ENCODE results near the gene HDAC1. TPM values are rescaled to one million over a fixed set of nuclear protein-coding genes. Genes with fewer than 3 reads are reported as not detected.

The HDAC1 gene
- total and polyA plus RNA-seq, 2 of the 13 experiments (the other 11 are each of a cell fraction or from before 2014, with no cell fraction given), result 93.5 to 189 TPM

GRCh38 chr1:32291708-32292538, at the start of gene HDAC1 (continued):
- no peak for TF ChIP-seq ZNF432 (CRISPR knock-in tag; IDR thresholded peaks at IDR 0.05; ENCODE audit: borderline replicate concordance)
- TF ChIP-seq, protein P1, sequence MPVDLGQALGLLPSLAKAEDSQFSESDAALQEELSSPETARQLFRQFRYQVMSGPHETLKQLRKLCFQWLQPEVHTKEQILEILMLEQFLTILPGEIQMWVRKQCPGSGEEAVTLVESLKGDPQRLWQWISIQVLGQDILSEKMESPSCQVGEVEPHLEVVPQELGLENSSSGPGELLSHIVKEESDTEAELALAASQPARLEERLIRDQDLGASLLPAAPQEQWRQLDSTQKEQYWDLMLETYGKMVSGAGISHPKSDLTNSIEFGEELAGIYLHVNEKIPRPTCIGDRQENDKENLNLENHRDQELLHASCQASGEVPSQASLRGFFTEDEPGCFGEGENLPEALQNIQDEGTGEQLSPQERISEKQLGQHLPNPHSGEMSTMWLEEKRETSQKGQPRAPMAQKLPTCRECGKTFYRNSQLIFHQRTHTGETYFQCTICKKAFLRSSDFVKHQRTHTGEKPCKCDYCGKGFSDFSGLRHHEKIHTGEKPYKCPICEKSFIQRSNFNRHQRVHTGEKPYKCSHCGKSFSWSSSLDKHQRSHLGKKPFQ (CRISPR knock-in tag; IDR thresholded peaks at IDR 0.05; ENCODE audit: insufficient replicate concordance), result peak; percentile 6
- TF ChIP-seq CREB1 (IDR thresholded peaks at IDR 0.05), result no peak
- TF ChIP-seq CREB1 (CRISPR knock-in tag; IDR thresholded peaks at IDR 0.05), result peak; percentile 62
- peak; percentile 67 for TF ChIP-seq THAP11 (CRISPR knock-in tag; IDR thresholded peaks at IDR 0.05)
- TF ChIP-seq KLF15 (CRISPR knock-in tag; IDR thresholded peaks at IDR 0.05; ENCODE audit: borderline replicate concordance), result peak; percentile 58; the same call in 1 of the 2 replicates
- TF ChIP-seq, protein P2, sequence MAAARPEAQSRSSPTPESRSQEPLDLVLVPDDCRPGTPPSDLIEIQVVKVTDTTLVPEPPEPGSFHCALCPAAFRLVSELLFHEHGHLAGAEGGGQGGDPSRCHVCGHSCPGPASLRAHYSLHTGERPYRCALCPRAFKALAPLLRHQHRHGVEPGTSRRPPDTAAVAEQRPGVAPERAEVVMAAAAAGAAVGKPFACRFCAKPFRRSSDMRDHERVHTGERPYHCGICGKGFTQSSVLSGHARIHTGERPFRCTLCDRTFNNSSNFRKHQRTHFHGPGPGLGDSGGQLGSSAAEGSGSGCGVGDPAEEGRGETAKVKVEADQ (CRISPR knock-in tag; IDR thresholded peaks at IDR 0.05; ENCODE audit: borderline replicate concordance), result peak; percentile 62; the same call in 1 of the 2 replicates
- 0 out of 2 replicates have a peak, but pooled peaks have one; percentile 28 for TF ChIP-seq KLF12 (CRISPR knock-in tag; IDR thresholded peaks at IDR 0.05; ENCODE audit: borderline replicate concordance)
- TF ChIP-seq ZNF776 (CRISPR knock-in tag; IDR thresholded peaks at IDR 0.05), result peak; percentile 33; the same call in 1 of the 2 replicates
- TF ChIP-seq, protein P3, sequence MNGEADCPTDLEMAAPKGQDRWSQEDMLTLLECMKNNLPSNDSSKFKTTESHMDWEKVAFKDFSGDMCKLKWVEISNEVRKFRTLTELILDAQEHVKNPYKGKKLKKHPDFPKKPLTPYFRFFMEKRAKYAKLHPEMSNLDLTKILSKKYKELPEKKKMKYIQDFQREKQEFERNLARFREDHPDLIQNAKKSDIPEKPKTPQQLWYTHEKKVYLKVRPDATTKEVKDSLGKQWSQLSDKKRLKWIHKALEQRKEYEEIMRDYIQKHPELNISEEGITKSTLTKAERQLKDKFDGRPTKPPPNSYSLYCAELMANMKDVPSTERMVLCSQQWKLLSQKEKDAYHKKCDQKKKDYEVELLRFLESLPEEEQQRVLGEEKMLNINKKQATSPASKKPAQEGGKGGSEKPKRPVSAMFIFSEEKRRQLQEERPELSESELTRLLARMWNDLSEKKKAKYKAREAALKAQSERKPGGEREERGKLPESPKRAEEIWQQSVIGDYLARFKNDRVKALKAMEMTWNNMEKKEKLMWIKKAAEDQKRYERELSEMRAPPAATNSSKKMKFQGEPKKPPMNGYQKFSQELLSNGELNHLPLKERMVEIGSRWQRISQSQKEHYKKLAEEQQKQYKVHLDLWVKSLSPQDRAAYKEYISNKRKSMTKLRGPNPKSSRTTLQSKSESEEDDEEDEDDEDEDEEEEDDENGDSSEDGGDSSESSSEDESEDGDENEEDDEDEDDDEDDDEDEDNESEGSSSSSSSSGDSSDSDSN (CRISPR knock-in tag; IDR thresholded peaks at IDR 0.05), result peak; percentile 48
- TF ChIP-seq, protein P4, sequence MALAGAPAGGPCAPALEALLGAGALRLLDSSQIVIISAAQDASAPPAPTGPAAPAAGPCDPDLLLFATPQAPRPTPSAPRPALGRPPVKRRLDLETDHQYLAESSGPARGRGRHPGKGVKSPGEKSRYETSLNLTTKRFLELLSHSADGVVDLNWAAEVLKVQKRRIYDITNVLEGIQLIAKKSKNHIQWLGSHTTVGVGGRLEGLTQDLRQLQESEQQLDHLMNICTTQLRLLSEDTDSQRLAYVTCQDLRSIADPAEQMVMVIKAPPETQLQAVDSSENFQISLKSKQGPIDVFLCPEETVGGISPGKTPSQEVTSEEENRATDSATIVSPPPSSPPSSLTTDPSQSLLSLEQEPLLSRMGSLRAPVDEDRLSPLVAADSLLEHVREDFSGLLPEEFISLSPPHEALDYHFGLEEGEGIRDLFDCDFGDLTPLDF (CRISPR knock-in tag; IDR thresholded peaks at IDR 0.05), result peak; percentile 26; the same call in 1 of the 2 replicates
- 0 out of 2 replicates have a peak, but pooled peaks have one; percentile 49 for TF ChIP-seq CSRNP1 (CRISPR knock-in tag; IDR thresholded peaks at IDR 0.05)
- TF ChIP-seq EEA1 (CRISPR knock-in tag; IDR thresholded peaks at IDR 0.05; ENCODE audit: borderline replicate concordance), result peak; percentile 92
- TF ChIP-seq GFI1 (CRISPR knock-in tag; IDR thresholded peaks at IDR 0.05; ENCODE audit: borderline replicate concordance), result 0 out of 2 replicates have a peak, but pooled peaks have one; percentile 9
- TF ChIP-seq RXRA (CRISPR knock-in tag; IDR thresholded peaks at IDR 0.05), result peak; percentile 42
- TF ChIP-seq, protein P5, sequence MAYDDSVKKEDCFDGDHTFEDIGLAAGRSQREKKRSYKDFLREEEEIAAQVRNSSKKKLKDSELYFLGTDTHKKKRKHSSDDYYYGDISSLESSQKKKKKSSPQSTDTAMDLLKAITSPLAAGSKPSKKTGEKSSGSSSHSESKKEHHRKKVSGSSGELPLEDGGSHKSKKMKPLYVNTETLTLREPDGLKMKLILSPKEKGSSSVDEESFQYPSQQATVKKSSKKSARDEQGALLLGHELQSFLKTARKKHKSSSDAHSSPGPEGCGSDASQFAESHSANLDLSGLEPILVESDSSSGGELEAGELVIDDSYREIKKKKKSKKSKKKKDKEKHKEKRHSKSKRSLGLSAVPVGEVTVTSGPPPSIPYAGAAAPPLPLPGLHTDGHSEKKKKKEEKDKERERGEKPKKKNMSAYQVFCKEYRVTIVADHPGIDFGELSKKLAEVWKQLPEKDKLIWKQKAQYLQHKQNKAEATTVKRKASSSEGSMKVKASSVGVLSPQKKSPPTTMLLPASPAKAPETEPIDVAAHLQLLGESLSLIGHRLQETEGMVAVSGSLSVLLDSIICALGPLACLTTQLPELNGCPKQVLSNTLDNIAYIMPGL (CRISPR knock-in tag; IDR thresholded peaks at IDR 0.05; ENCODE audit: borderline replicate concordance in 1 of 2, low read depth in 1 of 2), result peak; percentile 49 to 51; a peak in 3 of 4 replicates

Measured in HepG2 (cell line).